Aorta (tissue), 5 donors: ENCODE data around the gene MED1. TPM values are rescaled to one million over a fixed set of nuclear protein-coding genes. Genes with fewer than 3 reads are reported as not detected.
A peak's percentile ranks its signal among the peaks of the same experiment; 100 is the strongest.
"Not testable (repeated sequence)": the region's sequence is repeated elsewhere in the genome, so short reads cannot be mapped to it uniquely, and the experiment has no call there.

Experiments used
- ATAC-seq: fragments of 200-7000 bp; cut with Tn5 transposase; one replicate; pipeline ENCODE4 v1.9.1; 2022; ENCODE audit warnings: moderate library complexity; ENCODE audit not compliant: low FRiP score
- DNase-seq, 2 donors: peaks; one replicate each; pipeline ENCODE4 v3.0.0-alpha.2; 2020
- H3K27ac ChIP-seq, 2 donors: one replicate each; pipeline ENCODE4 v1.5.1; 2013; ENCODE audit warnings: low read length in 2 of 2, mild to moderate bottlenecking in 2 of 2, moderate library complexity in 2 of 2, control low read depth in 1 of 2, inconsistent platforms in 1 of 2, low read depth in 1 of 2
- H3K27me3 ChIP-seq, 2 donors: one replicate each; pipeline ENCODE4 v1.6.1; 2013; ENCODE audit warnings: control low read depth in 1 of 2, low read length in 1 of 2, mild to moderate bottlenecking in 1 of 2, moderate library complexity in 1 of 2; ENCODE audit not compliant: insufficient read depth in 2 of 2, control insufficient read depth in 1 of 2
- H3K36me3 ChIP-seq, 2 donors: one replicate each; pipeline ENCODE4 v1.6.1; 2013; ENCODE audit warnings: control low read depth in 1 of 2, low read length in 1 of 2, mild to moderate bottlenecking in 1 of 2; ENCODE audit not compliant: insufficient read depth in 2 of 2, control insufficient read depth in 1 of 2
- H3K4me1 ChIP-seq, 2 donors: one replicate each; pipeline ENCODE4 v1.6.1; 2013; ENCODE audit warnings: low read length in 2 of 2, control low read depth in 1 of 2, mild to moderate bottlenecking in 1 of 2, moderate library complexity in 1 of 2; ENCODE audit not compliant: insufficient read depth in 2 of 2, control insufficient read depth in 1 of 2
- H3K4me3 ChIP-seq, 2 donors: one replicate each; pipeline ENCODE4 v1.5.1; 2013; ENCODE audit warnings: low read length in 2 of 2, control low read depth in 1 of 2, mild to moderate bottlenecking in 1 of 2
- H3K9me3 ChIP-seq: one replicate; pipeline ENCODE4 v1.6.1; 2013; ENCODE audit warnings: mild to moderate bottlenecking, low read length; ENCODE audit not compliant: control insufficient read depth
- WGBS, 2 donors: extraction: QIAGEN DNeasy Blood & Tissue Kit; methylation state at CpG; one replicate each; pipeline ENCODE4 v1.1.7; 2013; 5-methylcytosine and 5-hydroxymethylcytosine counted together
- intact Hi-C, 2 donors: fragments of 100-400 bp; cut with DNase I; formaldehyde crosslinking; loops; one replicate each; pipeline versions ENCODE4 v1.14.2 to v1.15.0; 2022
- polyA plus RNA-seq, 2 donors: library from polyadenylated mRNA; stranded (reverse); fragments of 200-250 nt; gene quantifications; one replicate each; pipeline ENCODE4 v1.2.3, GENCODE V29; 2013
- total RNA-seq, 2 donors: library from RNA; stranded (reverse); fragmentation: NEBNext Ultra II Directional; extraction: Animal tissue kit (Norgen Biotek cat#: 25700); gene quantifications; one replicate each; pipeline ENCODE4 v1.2.1, GENCODE V29; 2021
- donor health status: healthy with polysubstance abuse.
- donor health status: Bipolar disorder and iron deficiency.
- donor health status: DM: no; HTN: no; CAD: no.
- donor health status: DM: no; HTN: no; CAD: no.
- donor health status: DM: yes; HTN: yes; CAD: no.

MED1 gene
- total and polyA plus RNA-seq, 4 donors, result 4.4 to 35.0 (median 19.3) TPM

DNA sequence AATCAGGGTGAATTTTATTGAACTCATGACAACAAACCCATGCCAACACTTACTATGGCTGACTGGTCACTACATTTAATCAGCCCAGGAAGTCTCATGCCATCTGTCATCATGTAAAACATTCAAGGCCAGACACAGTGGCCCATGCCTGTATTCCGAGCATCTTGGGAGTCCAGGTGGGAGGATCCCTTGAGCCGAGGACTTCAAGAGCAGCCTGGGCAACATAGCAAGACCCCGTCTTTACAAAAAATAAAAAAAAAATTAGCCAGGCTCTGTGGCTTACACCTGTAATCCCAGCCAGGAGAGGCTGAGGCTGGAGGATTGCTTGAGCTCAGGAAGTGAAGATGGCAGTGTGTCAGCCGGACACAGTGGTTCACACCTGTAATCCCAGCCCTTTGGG lies 4.9 kb upstream of the MED1 start:
- ATAC-seq (no peak), DNase-seq (peak in 1 of 2 donors; percentile 22)
- Histone ChIP-seq H3K4me1 (no peaks in the 10 kb centered on the region), H3K27ac (no peak overlapping the region), H3K36me3 (no peaks in the 10 kb centered on the region), H3K4me3 (no peak overlapping the region), H3K27me3 (no peaks in the 10 kb centered on the region), H3K9me3 (no peaks in the 10 kb centered on the region)
- WGBS, 2 donors, result 84% methylated on average over 4 of the region's 4 CpGs
- intact Hi-C loops, result no loop called here

DNA sequence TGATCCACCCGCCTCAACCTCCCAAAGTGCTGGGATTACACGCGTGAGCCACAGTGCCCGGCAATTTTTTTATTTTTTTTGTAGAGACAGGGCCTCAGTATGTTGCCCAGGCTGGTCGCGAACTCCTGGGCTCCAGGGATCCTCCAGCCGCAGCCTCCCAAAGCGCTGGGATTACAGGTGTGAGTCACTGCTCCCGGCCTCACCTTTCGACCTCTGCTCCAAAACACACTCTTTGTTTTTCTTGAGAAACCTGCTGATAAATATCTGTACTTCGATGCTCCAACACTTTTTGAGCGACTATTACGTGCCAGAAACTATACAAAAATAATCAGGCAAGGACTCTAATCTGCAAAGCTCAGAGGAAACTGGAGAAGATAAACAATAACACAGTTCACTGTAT lies 1.0 kb downstream of the MED1 start:
- Histone ChIP-seq H3K36me3 (no peaks in the 10 kb centered on the region), H3K27ac (no peak overlapping the region), H3K4me3 (peak overlapping the region; percentile 84 to 99), H3K27me3 (no peaks in the 10 kb centered on the region), H3K4me1 (peaks cover 0 to 3% of the 10 kb centered on the region in 2 donors), H3K9me3 (no peaks in the 10 kb centered on the region)
- ATAC-seq, result no peak
- intact Hi-C loops, result no loop called here
- 81 to 84% methylated on average over 13 of the region's 13 CpGs for WGBS, 2 donors
- peak in 1 of 2 donors; percentile 42 for DNase-seq

DNA sequence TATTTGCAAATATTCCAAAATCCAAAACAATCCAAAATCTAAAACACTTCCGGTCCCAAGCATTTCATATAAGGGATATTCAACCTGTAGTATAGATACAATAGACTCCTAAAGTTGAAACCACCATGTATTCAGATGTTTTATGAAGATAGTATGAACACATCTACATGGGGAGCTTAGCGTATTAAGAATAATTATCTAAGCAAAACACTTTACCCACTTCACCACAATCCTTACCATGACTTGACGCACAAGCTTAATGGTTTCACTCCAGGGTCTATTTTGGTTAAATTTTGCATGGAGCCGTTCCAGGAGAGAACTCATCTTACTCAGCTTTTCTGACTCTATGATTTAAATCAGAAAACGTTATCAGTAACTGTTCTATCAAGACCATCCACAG lies 3.5 kb downstream of the MED1 start:
- H3K27ac ChIP-seq, result no peak overlapping the region
- no peaks in the 10 kb centered on the region for H3K27me3 ChIP-seq
- no peak for ATAC-seq
- no peak overlapping the region for H3K4me3 ChIP-seq
- no peaks in the 10 kb centered on the region for H3K9me3 ChIP-seq
- WGBS, 2 donors, result 80 to 85% methylated on average over 5 of the region's 5 CpGs
- H3K4me1 ChIP-seq, result peaks cover 0 to 3% of the 10 kb centered on the region in 2 donors
- DNase-seq, result no peak
- intact Hi-C loops, result no loop called here
- no peaks in the 10 kb centered on the region for H3K36me3 ChIP-seq

DNA sequence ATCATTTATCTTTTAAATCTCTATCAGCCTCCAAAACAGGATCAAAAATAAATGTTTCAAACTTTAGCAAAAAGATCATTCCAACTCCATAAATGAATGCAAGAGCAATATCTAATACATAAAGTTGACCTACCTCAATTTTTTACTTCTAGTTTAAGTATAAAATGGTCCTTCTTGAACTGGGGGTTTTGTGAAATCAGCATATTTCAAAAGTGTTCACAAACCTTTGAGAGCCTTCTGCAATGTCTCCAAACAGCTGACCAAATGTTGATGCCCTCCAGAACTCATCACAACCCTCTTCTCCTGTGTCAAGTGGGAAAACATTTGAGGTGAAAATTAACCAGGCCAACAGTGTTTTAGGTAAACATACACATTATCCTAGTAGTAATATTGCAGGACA lies 7.7 kb downstream of the MED1 start:
- Histone ChIP-seq H3K4me3 (no peak overlapping the region), H3K27me3 (no peaks in the 10 kb centered on the region), H3K27ac (no peak overlapping the region), H3K4me1 (no peaks in the 10 kb centered on the region), H3K9me3 (no peaks in the 10 kb centered on the region), H3K36me3 (peaks cover 3 to 4% of the 10 kb centered on the region in 2 donors)
- DNase-seq (no peak), ATAC-seq (no peak)
- intact Hi-C loops, result no loop called here

DNA sequence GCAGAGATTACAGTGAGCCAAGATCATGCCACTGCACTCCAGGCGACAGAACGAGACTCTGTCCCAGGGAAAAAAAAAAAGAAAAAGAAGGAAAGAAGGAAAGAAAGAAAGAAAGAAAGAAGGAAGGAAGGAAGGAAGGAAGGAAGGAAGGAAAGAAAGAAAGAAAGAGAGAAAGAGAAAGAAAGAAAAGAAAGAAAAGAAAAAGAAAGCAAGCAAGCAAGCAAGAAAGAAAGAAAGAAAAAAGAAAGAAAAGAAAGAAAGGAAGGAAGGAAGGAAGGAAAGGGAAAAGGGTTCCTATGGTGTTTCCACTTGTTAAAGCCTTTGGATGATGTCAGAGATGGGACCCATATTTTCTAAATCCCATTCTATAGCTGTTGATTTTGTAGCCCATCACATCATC lies 11.2 kb downstream of the MED1 start:
- H3K9me3 ChIP-seq, H3K4me1 ChIP-seq, H3K27me3 ChIP-seq, DNase-seq, intact Hi-C loops, H3K4me3 ChIP-seq, ATAC-seq, H3K36me3 ChIP-seq, H3K27ac ChIP-seq: not testable (repeated sequence)
- WGBS, 2 donors, result 94 to 97% methylated on average over 2 of the region's 2 CpGs

DNA sequence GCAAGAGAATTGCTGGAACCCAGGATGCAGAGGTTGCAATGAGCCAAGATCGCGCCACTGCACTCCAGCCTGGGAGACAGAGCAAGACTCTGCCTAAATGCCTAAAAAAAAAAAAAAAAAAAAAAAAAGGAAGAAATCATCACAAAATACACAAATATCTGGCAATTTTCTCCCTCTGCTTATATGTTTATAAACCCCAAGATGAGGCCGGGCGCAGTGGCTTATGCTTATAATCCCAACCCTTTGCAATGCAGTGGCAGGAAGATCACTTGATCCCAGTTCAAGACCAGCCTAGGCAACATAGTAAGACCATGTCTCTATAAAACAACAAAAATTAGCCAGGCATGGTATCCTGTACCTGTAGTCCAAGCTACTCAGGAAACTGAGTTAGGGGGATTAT lies 21.5 kb downstream of the MED1 start:
- Histone ChIP-seq H3K36me3 (peaks cover 3% of the 10 kb centered on the region in 2 donors), H3K4me1 (no peaks in the 10 kb centered on the region), H3K9me3 (no peaks in the 10 kb centered on the region), H3K27me3 (no peaks in the 10 kb centered on the region), H3K27ac (no peak overlapping the region), H3K4me3 (no peak overlapping the region)
- no peak for ATAC-seq
- DNase-seq, result no peak
- WGBS, 2 donors, result 95 to 98% methylated on average over 4 of the region's 4 CpGs
- intact Hi-C loops, result no loop called here

DNA sequence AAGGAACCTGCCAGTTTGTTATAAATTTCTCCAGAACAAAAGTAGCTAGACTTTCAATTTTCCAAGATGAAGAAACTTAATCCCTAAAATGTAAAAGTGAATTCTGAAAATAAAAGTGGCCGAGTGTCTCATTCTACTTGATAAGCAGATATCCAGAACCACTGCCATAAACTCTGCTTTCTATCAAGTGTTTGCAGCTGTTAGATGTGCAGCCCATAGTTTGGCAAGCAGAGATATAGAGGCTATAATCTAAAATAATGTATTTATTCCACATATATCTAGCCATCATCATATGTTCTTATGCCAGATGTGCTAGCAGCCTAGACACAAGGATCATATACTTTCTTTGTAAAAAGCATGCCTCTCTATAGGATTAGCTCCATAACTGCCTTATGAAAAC lies 34.9 kb downstream of the MED1 start:
- no peaks in the 10 kb centered on the region for H3K4me1 ChIP-seq
- DNase-seq (no peak), ATAC-seq (no peak)
- H3K9me3 ChIP-seq, result no peaks in the 10 kb centered on the region
- intact Hi-C loops, result no loop called here
- no peaks in the 10 kb centered on the region for H3K27me3 ChIP-seq
- H3K36me3 ChIP-seq, result peaks cover 4 to 10% of the 10 kb centered on the region in 2 donors
- H3K27ac ChIP-seq, result no peak overlapping the region
- H3K4me3 ChIP-seq, result no peak overlapping the region
- 61 to 75% methylated on average over 1 of the region's 1 CpG for WGBS, 2 donors

DNA sequence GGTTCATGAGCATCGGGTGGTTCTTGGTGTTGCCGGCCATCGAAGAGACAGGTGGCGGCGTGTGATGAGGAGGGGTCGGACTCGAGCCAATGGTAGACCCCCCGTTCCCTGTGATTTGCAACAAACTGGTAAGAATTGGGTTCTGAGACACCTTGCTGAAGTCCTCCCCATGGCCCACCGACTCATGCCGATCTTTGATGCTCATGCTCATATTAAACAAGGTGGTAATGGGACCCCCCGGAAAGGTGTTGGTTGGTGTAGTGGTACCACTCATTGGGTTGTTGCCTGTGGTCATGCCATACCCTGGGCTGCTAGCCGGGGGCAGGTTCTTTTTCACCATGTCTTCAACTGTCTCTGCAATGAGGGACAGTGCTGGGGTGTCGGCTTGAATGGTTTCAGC lies 40.8 kb downstream of the MED1 start:
- ATAC-seq (no peak), DNase-seq (no peak)
- 95 to 97% methylated on average over 13 of the region's 13 CpGs for WGBS, 2 donors
- no peaks in the 10 kb centered on the region for H3K4me1 ChIP-seq
- H3K4me3 ChIP-seq, result no peak overlapping the region
- H3K27ac ChIP-seq, result no peak overlapping the region
- H3K9me3 ChIP-seq, result no peaks in the 10 kb centered on the region
- intact Hi-C loops, result no loop called here
- H3K27me3 ChIP-seq, result no peaks in the 10 kb centered on the region
- H3K36me3 ChIP-seq, result peaks cover 0 to 10% of the 10 kb centered on the region in 2 donors

DNA sequence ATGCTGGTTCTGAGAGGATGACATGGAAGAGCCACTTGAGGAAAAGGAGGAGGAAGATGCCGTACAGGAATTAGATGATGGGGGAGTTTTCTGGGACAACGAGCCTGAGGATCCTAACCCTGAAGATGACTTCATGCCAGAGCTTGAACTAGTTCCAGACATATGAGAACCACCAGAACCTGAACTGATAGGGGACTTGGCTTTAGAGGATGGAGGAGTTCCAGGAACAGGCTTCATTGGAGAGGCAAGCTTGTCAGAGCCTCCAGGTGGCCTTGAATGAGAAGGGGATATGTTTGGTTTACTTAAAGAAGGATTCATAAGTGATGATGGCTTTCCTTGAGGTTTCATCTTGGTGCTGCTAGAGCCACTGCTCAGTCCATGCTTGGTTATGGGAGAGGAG lies 42.7 kb downstream of the MED1 start:
- Histone ChIP-seq H3K4me1 (no peaks in the 10 kb centered on the region), H3K9me3 (no peaks in the 10 kb centered on the region), H3K36me3 (peaks cover 0 to 9% of the 10 kb centered on the region in 2 donors), H3K4me3 (no peak overlapping the region), H3K27me3 (no peaks in the 10 kb centered on the region), H3K27ac (no peak overlapping the region)
- intact Hi-C loops, result no loop called here
- DNase-seq (no peak), ATAC-seq (no peak)
- 68 to 78% methylated on average over 2 of the region's 2 CpGs for WGBS, 2 donors
